ENCODE results near the gene TMEM258.

DNA sequence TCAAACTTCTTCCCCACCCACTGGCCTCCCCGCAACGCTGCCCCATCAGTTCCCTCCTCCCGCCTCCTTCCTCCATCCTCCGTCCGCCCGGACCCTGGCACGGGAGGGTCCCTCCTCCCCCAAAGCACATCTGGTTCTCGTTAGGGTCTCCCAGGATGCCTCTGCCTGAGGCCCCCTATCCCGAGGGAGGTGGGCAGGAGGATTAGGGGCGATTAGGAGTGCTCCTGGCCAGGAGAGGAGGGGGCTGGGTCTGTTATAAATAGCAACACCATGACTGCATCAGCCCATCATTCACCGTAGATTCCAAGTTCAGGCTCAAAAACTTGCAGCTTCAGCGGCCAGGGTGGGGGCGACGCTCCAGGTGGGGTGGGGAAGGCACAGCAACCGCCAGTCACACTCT, 29.6 kb downstream of the TMEM258 start:
- TF ChIP-seq, protein P1, sequence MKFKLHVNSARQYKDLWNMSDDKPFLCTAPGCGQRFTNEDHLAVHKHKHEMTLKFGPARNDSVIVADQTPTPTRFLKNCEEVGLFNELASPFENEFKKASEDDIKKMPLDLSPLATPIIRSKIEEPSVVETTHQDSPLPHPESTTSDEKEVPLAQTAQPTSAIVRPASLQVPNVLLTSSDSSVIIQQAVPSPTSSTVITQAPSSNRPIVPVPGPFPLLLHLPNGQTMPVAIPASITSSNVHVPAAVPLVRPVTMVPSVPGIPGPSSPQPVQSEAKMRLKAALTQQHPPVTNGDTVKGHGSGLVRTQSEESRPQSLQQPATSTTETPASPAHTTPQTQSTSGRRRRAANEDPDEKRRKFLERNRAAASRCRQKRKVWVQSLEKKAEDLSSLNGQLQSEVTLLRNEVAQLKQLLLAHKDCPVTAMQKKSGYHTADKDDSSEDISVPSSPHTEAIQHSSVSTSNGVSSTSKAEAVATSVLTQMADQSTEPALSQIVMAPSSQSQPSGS (IDR thresholded peaks at IDR 0.05; ENCODE audit: low read length), result no peak
- TF ChIP-seq POLR2AphosphoS5 (IDR thresholded peaks at IDR 0.05; ENCODE audit: low read length), result no peak
- no peak for TF ChIP-seq EZH2 (IDR thresholded peaks at IDR 0.05; ENCODE audit: borderline replicate concordance, control insufficient read depth, low read depth, low read length)
- no peak for TF ChIP-seq JUND (IDR thresholded peaks at IDR 0.05; ENCODE audit: low read depth, low read length)
- no peak for TF ChIP-seq ZNF24 (IDR thresholded peaks at IDR 0.05)
- TF ChIP-seq, protein P2, sequence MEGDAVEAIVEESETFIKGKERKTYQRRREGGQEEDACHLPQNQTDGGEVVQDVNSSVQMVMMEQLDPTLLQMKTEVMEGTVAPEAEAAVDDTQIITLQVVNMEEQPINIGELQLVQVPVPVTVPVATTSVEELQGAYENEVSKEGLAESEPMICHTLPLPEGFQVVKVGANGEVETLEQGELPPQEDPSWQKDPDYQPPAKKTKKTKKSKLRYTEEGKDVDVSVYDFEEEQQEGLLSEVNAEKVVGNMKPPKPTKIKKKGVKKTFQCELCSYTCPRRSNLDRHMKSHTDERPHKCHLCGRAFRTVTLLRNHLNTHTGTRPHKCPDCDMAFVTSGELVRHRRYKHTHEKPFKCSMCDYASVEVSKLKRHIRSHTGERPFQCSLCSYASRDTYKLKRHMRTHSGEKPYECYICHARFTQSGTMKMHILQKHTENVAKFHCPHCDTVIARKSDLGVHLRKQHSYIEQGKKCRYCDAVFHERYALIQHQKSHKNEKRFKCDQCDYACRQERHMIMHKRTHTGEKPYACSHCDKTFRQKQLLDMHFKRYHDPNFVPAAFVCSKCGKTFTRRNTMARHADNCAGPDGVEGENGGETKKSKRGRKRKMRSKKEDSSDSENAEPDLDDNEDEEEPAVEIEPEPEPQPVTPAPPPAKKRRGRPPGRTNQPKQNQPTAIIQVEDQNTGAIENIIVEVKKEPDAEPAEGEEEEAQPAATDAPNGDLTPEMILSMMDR (IDR thresholded peaks at IDR 0.05 in 2 of 3, conservative IDR thresholded peaks at IDR 0.05 in 1 of 3; ENCODE audit: control insufficient read depth in 2 of 3, extremely low read depth in 1 of 3, insufficient read depth in 1 of 3, low read depth in 3 of 3, low read length in 3 of 3), result no peak
- TF ChIP-seq YY1 (IDR thresholded peaks at IDR 0.05; ENCODE audit: low read depth, low read length), result no peak
- TF ChIP-seq POLR2AphosphoS2 (IDR thresholded peaks at IDR 0.05; ENCODE audit: low read depth, low read length), result no peak
- no peak for TF ChIP-seq SIN3A (IDR thresholded peaks at IDR 0.05; ENCODE audit: low read depth, low read length)
- TF ChIP-seq, protein P3, sequence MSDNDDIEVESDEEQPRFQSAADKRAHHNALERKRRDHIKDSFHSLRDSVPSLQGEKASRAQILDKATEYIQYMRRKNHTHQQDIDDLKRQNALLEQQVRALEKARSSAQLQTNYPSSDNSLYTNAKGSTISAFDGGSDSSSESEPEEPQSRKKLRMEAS (IDR thresholded peaks at IDR 0.05; ENCODE audit: low read depth, low read length), result no peak
- TF ChIP-seq GABPA (IDR thresholded peaks at IDR 0.05; ENCODE audit: low read depth), result no peak

All from GM12878 (cell line).